Measurements from ENCODE around the gene C6orf47. TPM values are rescaled to one million over a fixed set of nuclear protein-coding genes. Genes with fewer than 3 reads are reported as not detected.

The C6orf47 gene
- total and polyA plus RNA-seq, 4 donors: 18.9 to 26.8 (median 24.0) TPM

- peaks cover 9 to 47% (median 23%) of the 10 kb centered on the region in 4 donors for H3K36me3 ChIP-seq (ENCODE audit: control insufficient read depth in 4 of 4, insufficient read depth in 4 of 4, low read length in 4 of 4)
- no peaks in the 10 kb centered on the region for H3K27me3 ChIP-seq (ENCODE audit: control insufficient read depth in 3 of 3, insufficient read depth in 3 of 3, low read length in 2 of 3)
- H3K4me3 ChIP-seq: no peak overlapping the region
- H3K9me3 ChIP-seq (ENCODE audit: control insufficient read depth in 4 of 4, insufficient read depth in 3 of 4, low read length in 3 of 4): no peaks in the 10 kb centered on the region
- H3K27ac ChIP-seq (ENCODE audit: low read depth in 1 of 2, low read length in 1 of 2): no peak overlapping the region
- no peak overlapping the region for H3K9ac ChIP-seq (ENCODE audit: insufficient read depth in 1 of 2, low read length in 2 of 2)
- 89 to 95% methylated on average over 8 of the region's 8 CpGs for WGBS, 2 donors
- DNase-seq (no peak), ATAC-seq (ENCODE audit: insufficient read depth, low FRiP score) (no peak)
- peaks cover 0 to 8% (median 0%) of the 10 kb centered on the region in 5 donors for H3K4me1 ChIP-seq (ENCODE audit: control insufficient read depth in 5 of 5, insufficient read depth in 5 of 5, low read length in 5 of 5)
- no peak for TF ChIP-seq CTCF (IDR thresholded peaks at IDR 0.05; ENCODE audit: control extremely low read depth, extremely low read depth)
Measured at GRCh38 chr6:31687321-31687720, 26.7 kb upstream of the C6orf47 start.

- Histone ChIP-seq H3K4me1 (ENCODE audit: control insufficient read depth in 5 of 5, insufficient read depth in 5 of 5, low read length in 5 of 5) (peaks cover 0 to 11% (median 0%) of the 10 kb centered on the region in 5 donors), H3K36me3 (ENCODE audit: control insufficient read depth in 4 of 4, insufficient read depth in 4 of 4, low read length in 4 of 4) (peaks cover 8 to 43% (median 23%) of the 10 kb centered on the region in 4 donors), H3K4me3 (no peak overlapping the region), H3K9me3 (ENCODE audit: control insufficient read depth in 4 of 4, insufficient read depth in 3 of 4, low read length in 3 of 4) (no peaks in the 10 kb centered on the region), H3K27ac (ENCODE audit: low read depth in 1 of 2, low read length in 1 of 2) (no peak overlapping the region), H3K9ac (ENCODE audit: insufficient read depth in 1 of 2, low read length in 2 of 2) (no peak overlapping the region), H3K27me3 (ENCODE audit: control insufficient read depth in 3 of 3, insufficient read depth in 3 of 3, low read length in 2 of 3) (no peaks in the 10 kb centered on the region)
- ATAC-seq (ENCODE audit: insufficient read depth, low FRiP score) (no peak), DNase-seq (no peak)
- WGBS, 2 donors: 86 to 88% methylated on average over 5 of the region's 5 CpGs
- no peak for TF ChIP-seq CTCF (IDR thresholded peaks at IDR 0.05; ENCODE audit: control extremely low read depth, extremely low read depth)
Measured at GRCh38 chr6:31686483-31686882, 25.9 kb upstream of the C6orf47 start.

- Histone ChIP-seq H3K9me3 (ENCODE audit: control insufficient read depth in 4 of 4, insufficient read depth in 3 of 4, low read length in 3 of 4) (no peaks in the 10 kb centered on the region), H3K4me1 (ENCODE audit: control insufficient read depth in 5 of 5, insufficient read depth in 5 of 5, low read length in 5 of 5) (peaks cover 0 to 23% (median 4%) of the 10 kb centered on the region in 5 donors), H3K27me3 (ENCODE audit: control insufficient read depth in 3 of 3, insufficient read depth in 3 of 3, low read length in 2 of 3) (no peaks in the 10 kb centered on the region), H3K4me3 (no peak overlapping the region), H3K9ac (ENCODE audit: insufficient read depth in 1 of 2, low read length in 2 of 2) (peak overlapping the region in 1 of 2 donors; percentile 28), H3K27ac (ENCODE audit: low read depth in 1 of 2, low read length in 1 of 2) (no peak overlapping the region), H3K36me3 (ENCODE audit: control insufficient read depth in 4 of 4, insufficient read depth in 4 of 4, low read length in 4 of 4) (peaks cover 7 to 18% (median 13%) of the 10 kb centered on the region in 4 donors)
- 81 to 90% methylated on average over 13 of the region's 13 CpGs for WGBS, 2 donors
- DNase-seq (peak in 2 of 3 donors; percentile 13 to 18), ATAC-seq (ENCODE audit: insufficient read depth, low FRiP score) (no peak)
- no peak for TF ChIP-seq CTCF (IDR thresholded peaks at IDR 0.05; ENCODE audit: control extremely low read depth, extremely low read depth)
Measured at GRCh38 chr6:31683591-31683990, 23.0 kb upstream of the C6orf47 start.
